Right renal pelvis (tissue), 4 donors: Measurements from ENCODE around the gene HAPSTR1. TPM values are rescaled to one million over a fixed set of nuclear protein-coding genes. Genes with fewer than 3 reads are reported as not detected.

Source experiments
- polyA plus RNA-seq, 4 donors: library from polyadenylated mRNA; unstranded; fragments of 120-200 nt; gene quantifications; one replicate each; pipeline ENCODE4 v1.2.1, GENCODE V29; 2013; ENCODE audit not compliant: insufficient read length in 4 of 4

The HAPSTR1 gene
- polyA plus RNA-seq, 4 donors, result 38.7 to 51.1 (median 48.4) TPM

Other genes with a start within 250 kb of the HAPSTR1 start
- 10 to 100 TPM; 67.4 to 82.5 (median 71.0) TPM for gene CARHSP1, start 222.6 kb upstream of the HAPSTR1 start, polyA plus RNA-seq
- under 1 TPM in 1 of 4 donors, not detected in 3; 0.20 TPM for gene LITAFD, start 209.3 kb upstream of the HAPSTR1 start, polyA plus RNA-seq
- 100 to 1,000 TPM; 112 to 133 (median 127) TPM for gene USP7, start 127.7 kb upstream of the HAPSTR1 start, polyA plus RNA-seq